Measurements from ENCODE around the gene MAP4K2. TPM values are rescaled to one million over a fixed set of nuclear protein-coding genes. Genes with fewer than 3 reads are reported as not detected.

The MAP4K2 gene
- total and polyA plus RNA-seq, 2 of the 13 experiments (the other 11 are each of a cell fraction or from before 2014, with no cell fraction given) = 8.3 to 17.6 TPM

DNA sequence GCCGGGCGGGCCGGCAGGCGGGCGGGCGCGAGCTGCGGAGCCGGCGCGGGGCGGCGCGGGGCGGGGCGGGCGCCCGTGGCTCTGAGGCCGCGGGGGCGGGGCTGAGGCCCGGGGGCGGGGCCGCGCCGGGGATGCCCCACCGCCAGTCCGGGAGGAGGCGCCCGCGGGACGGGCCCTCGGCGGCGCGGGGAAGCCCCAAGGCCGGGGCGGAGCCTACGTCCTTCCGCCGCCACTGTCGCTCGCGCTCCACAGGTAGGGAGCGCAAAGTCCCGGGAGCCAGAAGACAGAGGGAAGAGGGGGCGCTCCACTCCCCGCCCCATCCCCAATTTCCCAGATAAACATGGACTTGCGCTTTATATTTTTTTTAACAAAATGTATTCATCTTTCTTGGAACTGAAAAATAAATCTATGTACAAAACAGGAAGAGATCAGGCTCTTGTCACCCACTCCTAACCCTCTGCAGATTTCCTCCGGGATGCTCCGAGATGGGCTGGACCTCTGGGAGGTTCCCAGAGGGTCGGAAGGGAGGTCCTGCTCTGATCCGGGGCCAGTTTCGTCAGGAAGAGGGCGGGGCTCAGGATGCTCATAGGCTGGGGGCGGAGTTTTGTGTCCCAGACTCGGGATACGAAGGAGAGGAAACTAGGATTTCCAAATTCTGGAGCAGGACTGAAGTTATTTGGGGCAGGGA is at the start of gene MAP4K2 (continued):
- TF ChIP-seq MTF1 (CRISPR knock-in tag; IDR thresholded peaks at IDR 0.05) = no peak
- TF ChIP-seq ZNF670 (CRISPR knock-in tag; IDR thresholded peaks at IDR 0.05; ENCODE audit: borderline replicate concordance) = peak; percentile 66; the same call in 1 of the 2 replicates
- no peak for TF ChIP-seq ATF5 (CRISPR knock-in tag; IDR thresholded peaks at IDR 0.05; ENCODE audit: low read depth)
- TF ChIP-seq, protein P1, sequence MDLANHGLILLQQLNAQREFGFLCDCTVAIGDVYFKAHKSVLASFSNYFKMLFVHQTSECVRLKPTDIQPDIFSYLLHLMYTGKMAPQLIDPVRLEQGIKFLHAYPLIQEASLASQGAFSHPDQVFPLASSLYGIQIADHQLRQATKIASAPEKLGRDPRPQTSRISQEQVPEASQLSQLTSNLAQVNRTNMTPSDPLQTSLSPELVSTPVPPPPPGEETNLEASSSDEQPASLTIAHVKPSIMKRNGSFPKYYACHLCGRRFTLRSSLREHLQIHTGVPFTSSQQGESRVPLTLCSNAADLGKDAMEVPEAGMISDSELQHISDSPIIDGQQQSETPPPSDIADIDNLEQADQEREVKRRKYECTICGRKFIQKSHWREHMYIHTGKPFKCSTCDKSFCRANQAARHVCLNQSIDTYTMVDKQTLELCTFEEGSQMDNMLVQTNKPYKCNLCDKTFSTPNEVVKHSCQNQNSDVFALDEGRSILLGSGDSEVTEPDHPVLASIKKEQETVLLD (CRISPR knock-in tag; IDR thresholded peaks at IDR 0.05; ENCODE audit: low read depth) = peak; percentile 93
- TF ChIP-seq MXD4 (CRISPR knock-in tag; IDR thresholded peaks at IDR 0.05) = peak; percentile 34; the same call in 1 of the 2 replicates
- peak; percentile 66; the same call in 1 of the 2 replicates for TF ChIP-seq ZBTB43 (CRISPR knock-in tag; conservative IDR thresholded peaks at IDR 0.05)
- TF ChIP-seq FIP1L1 (IDR thresholded peaks at IDR 0.05; ENCODE audit: borderline replicate concordance, insufficient read depth, low read depth, low read length) = no peak
- TF ChIP-seq, protein P2, sequence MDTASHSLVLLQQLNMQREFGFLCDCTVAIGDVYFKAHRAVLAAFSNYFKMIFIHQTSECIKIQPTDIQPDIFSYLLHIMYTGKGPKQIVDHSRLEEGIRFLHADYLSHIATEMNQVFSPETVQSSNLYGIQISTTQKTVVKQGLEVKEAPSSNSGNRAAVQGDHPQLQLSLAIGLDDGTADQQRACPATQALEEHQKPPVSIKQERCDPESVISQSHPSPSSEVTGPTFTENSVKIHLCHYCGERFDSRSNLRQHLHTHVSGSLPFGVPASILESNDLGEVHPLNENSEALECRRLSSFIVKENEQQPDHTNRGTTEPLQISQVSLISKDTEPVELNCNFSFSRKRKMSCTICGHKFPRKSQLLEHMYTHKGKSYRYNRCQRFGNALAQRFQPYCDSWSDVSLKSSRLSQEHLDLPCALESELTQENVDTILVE (CRISPR knock-in tag; IDR thresholded peaks at IDR 0.05) = peak; percentile 92
- 0 out of 2 replicates have a peak, but pooled peaks have one; percentile 32 for TF ChIP-seq ELF3 (CRISPR knock-in tag; IDR thresholded peaks at IDR 0.05)
- peak; percentile 32; the same call in 1 of the 2 replicates for TF ChIP-seq ZSCAN25 (CRISPR knock-in tag; IDR thresholded peaks at IDR 0.05)
- TF ChIP-seq GABPB1 (CRISPR knock-in tag; IDR thresholded peaks at IDR 0.05) = peak; percentile 78
- TF ChIP-seq HOXA3 (CRISPR knock-in tag; IDR thresholded peaks at IDR 0.05) = peak; percentile 25; the same call in 1 of the 2 replicates
- TF ChIP-seq PRDM10 (CRISPR knock-in tag; IDR thresholded peaks at IDR 0.05; ENCODE audit: low read depth) = 0 out of 2 replicates have a peak, but pooled peaks have one; percentile 38
- TF ChIP-seq SIN3A (IDR thresholded peaks at IDR 0.05; ENCODE audit: borderline replicate concordance, low read depth, low read length) = peak; percentile 39; the same call in 1 of the 2 replicates
- TF ChIP-seq POLR2G (IDR thresholded peaks at IDR 0.05; ENCODE audit: low read depth, low read length) = peak; percentile 69
- TF ChIP-seq ZNF337 (CRISPR knock-in tag; IDR thresholded peaks at IDR 0.05; ENCODE audit: borderline replicate concordance, low read depth) = 0 out of 2 replicates have a peak, but pooled peaks have one; percentile 35
- peak; percentile 45; the same call in 1 of the 2 replicates for TF ChIP-seq ZNF777 (CRISPR knock-in tag; IDR thresholded peaks at IDR 0.05)
- TF ChIP-seq, protein P3, sequence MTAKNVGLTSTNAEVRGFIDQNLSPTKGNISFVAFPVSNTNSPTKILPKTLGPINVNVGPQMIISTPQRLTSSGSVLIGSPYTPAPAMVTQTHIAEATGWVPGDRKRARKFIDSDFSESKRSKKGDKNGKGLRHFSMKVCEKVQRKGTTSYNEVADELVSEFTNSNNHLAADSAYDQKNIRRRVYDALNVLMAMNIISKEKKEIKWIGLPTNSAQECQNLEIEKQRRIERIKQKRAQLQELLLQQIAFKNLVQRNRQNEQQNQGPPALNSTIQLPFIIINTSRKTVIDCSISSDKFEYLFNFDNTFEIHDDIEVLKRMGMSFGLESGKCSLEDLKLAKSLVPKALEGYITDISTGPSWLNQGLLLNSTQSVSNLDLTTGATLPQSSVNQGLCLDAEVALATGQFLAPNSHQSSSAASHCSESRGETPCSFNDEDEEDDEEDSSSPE (CRISPR knock-in tag; IDR thresholded peaks at IDR 0.05) = peak; percentile 28; the same call in 1 of the 2 replicates
